ENCODE results near the gene L3MBTL4. TPM values are rescaled to one million over a fixed set of nuclear protein-coding genes. Genes with fewer than 3 reads are reported as not detected.
"Not testable (repeated sequence)": the region's sequence is repeated elsewhere in the genome, so short reads cannot be mapped to it uniquely, and the experiment has no call there.

The L3MBTL4 gene
- polyA plus RNA-seq, 1 donor from 2014 or later: 0.61 TPM

DNA sequence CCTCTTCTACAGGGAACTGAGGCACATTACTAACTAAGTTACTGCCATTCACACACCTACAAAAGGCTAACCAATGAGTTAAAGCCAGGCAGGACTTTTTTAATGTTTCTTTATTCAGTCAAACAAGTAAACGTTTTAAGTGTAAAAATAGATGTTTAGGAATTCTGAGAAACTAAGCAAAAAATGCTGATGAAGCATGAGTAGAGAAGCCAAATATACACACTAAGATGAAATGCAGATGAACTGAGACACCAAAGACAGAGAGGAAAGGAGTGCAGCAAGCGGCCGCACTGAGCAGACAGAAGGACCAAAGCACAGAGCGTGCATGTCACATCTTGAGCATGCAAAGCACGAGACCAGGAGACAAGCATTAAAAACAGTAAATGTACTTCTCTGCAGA is 17.9 kb downstream of the L3MBTL4 start:
- no peaks in the 10 kb centered on the region for H3K27me3 Mint-ChIP-seq
- peaks cover 0 to 2% (median 0%) of the 10 kb centered on the region in 3 donors for H3K4me1 Mint-ChIP-seq
- no peaks in the 10 kb centered on the region for H3K36me3 Mint-ChIP-seq
- H3K9me3 Mint-ChIP-seq: peaks cover 1 to 10% (median 2%) of the 10 kb centered on the region in 3 donors
- no peak overlapping the region for H3K27ac Mint-ChIP-seq
- H3K4me3 Mint-ChIP-seq: no peak overlapping the region

DNA sequence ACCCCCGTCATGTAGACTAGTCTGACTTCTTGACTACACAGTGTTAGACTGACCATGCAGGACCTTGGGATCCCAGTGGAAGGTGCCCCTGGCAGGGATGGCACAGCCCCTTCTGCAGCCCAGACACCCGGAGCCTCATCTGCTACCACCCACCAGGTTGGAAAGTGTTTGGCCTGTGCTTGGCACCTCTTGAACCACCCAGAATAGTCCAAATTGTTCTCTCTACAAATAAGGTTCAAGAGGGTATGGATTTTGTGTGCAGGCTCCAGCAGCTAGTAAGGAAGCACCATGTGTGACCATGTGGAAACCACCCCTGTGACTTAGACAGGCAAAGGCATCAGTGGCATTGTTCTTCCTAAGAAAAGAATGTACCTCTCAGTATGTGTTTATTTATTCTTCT is 18.4 kb downstream of the L3MBTL4 start:
- H3K9me3 Mint-ChIP-seq: peaks cover 1 to 15% (median 5%) of the 10 kb centered on the region in 3 donors
- H3K27me3 Mint-ChIP-seq: no peaks in the 10 kb centered on the region
- H3K27ac Mint-ChIP-seq: no peak overlapping the region
- peaks cover 0 to 2% (median 0%) of the 10 kb centered on the region in 3 donors for H3K4me1 Mint-ChIP-seq
- H3K36me3 Mint-ChIP-seq: no peaks in the 10 kb centered on the region
- no peak overlapping the region for H3K4me3 Mint-ChIP-seq

GRCh38 chr18:6389005-6389404 is 25.7 kb downstream of the L3MBTL4 start:
- Mint-ChIP-seq H3K27me3 (no peaks in the 10 kb centered on the region), H3K36me3 (peaks cover 1% of the 10 kb centered on the region), H3K4me3 (no peak overlapping the region), H3K4me1 (no peaks in the 10 kb centered on the region), H3K9me3 (peaks cover 1 to 30% (median 4%) of the 10 kb centered on the region in 3 donors), H3K27ac (no peak overlapping the region)

- no peaks in the 10 kb centered on the region for H3K27me3 Mint-ChIP-seq
- no peak overlapping the region for H3K4me3 Mint-ChIP-seq
- H3K27ac Mint-ChIP-seq: no peak overlapping the region
- H3K36me3 Mint-ChIP-seq: peaks cover 1% of the 10 kb centered on the region
- H3K9me3 Mint-ChIP-seq: peaks cover 0 to 14% (median 5%) of the 10 kb centered on the region in 3 donors
- no peaks in the 10 kb centered on the region for H3K4me1 Mint-ChIP-seq
Measured at GRCh38 chr18:6382963-6383362, 31.7 kb downstream of the L3MBTL4 start.

- H3K27ac Mint-ChIP-seq, H3K36me3 Mint-ChIP-seq, H3K4me3 Mint-ChIP-seq, H3K4me1 Mint-ChIP-seq, H3K27me3 Mint-ChIP-seq: not testable (repeated sequence)
- peaks cover 5 to 13% (median 7%) of the 10 kb centered on the region in 3 donors for H3K9me3 Mint-ChIP-seq
Measured at GRCh38 chr18:6377473-6377872, 37.2 kb downstream of the L3MBTL4 start.

DNA sequence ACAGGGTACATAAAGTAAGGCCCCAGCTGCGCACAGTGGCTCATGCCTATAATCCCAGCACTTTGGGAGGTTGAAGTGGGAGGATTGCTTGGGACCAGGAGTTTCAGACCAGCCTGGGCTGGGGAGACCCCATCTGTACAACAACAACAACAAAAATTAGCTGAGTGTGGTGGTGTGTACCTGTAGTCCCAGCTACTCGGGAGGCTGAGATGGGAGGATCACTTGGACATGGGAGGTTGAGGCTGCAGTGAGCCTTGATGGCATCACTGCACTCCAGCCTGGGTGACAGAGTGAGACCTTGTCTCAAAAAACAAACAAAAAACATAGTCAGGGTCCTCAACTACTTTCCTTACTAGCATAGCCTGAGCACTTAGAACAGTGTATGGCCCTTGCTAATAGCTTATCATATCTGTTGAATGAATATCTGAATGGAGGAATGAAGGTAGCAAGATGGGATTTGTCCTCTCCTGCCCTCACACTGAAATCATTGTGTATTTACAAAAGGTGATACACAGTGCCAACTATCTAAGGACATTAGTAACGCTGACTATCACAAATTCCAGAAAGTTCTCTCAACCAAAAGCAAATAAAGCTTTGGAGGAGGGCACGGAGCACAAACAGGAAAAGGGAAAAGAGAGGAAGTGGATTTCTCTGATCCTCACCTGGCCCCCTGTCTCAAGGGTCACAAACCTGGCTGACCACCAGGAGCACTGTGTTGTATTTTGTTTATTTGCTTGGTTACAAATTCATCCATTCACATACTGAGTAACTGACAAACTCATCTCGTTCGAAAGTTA is 38.1 kb downstream of the L3MBTL4 start:
- H3K36me3 Mint-ChIP-seq: no peaks in the 10 kb centered on the region
- no peaks in the 10 kb centered on the region for H3K4me1 Mint-ChIP-seq
- H3K27me3 Mint-ChIP-seq: no peaks in the 10 kb centered on the region
- H3K9me3 Mint-ChIP-seq: peaks cover 5 to 17% (median 5%) of the 10 kb centered on the region in 3 donors
- H3K4me3 Mint-ChIP-seq: no peak overlapping the region
- no peak overlapping the region for H3K27ac Mint-ChIP-seq

DNA sequence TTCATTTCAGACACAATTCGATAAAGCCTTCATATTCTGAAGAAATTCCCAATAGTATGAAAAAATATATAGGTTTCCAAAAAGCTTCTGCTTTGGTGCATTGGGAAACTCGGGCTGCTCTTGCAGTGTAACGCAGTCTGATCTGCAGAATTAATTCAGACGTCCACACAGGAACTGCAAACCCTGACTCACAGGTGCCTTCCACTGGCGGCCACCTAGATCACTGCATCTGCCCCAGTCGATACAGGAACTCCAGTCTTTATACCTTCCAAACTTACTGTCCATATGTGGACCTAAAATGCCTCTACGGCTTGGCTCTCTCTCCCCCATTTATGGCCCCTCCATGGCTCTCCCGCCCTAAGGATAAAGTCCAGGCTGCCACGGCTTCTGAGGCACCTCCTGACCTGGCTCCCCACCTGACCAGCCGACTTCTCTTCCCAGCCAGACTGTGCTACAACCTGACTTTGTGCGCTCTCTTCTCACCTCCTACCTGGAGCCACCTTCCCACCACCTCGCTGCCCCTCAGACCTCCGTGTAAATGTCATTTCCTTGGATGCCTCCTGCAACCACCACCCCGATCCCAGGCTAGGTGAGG is 39.7 kb downstream of the L3MBTL4 start:
- Mint-ChIP-seq H3K9me3 (peaks cover 5 to 14% (median 5%) of the 10 kb centered on the region in 3 donors), H3K4me3 (no peak overlapping the region), H3K27ac (no peak overlapping the region), H3K4me1 (no peaks in the 10 kb centered on the region), H3K27me3 (no peaks in the 10 kb centered on the region), H3K36me3 (no peaks in the 10 kb centered on the region)

GRCh38 chr18:6374340-6374739 is 40.4 kb downstream of the L3MBTL4 start:
- H3K27me3 Mint-ChIP-seq: no peaks in the 10 kb centered on the region
- H3K4me3 Mint-ChIP-seq: no peak overlapping the region
- peaks cover 0 to 2% (median 0%) of the 10 kb centered on the region in 3 donors for H3K4me1 Mint-ChIP-seq
- no peaks in the 10 kb centered on the region for H3K36me3 Mint-ChIP-seq
- peak overlapping the region in 1 of 3 donors; percentile 19 for H3K27ac Mint-ChIP-seq
- peaks cover 3 to 13% (median 5%) of the 10 kb centered on the region in 3 donors for H3K9me3 Mint-ChIP-seq

- Mint-ChIP-seq H3K27me3 (no peaks in the 10 kb centered on the region), H3K27ac (no peak overlapping the region), H3K4me3 (no peak overlapping the region), H3K9me3 (peaks cover 3 to 15% (median 5%) of the 10 kb centered on the region in 3 donors), H3K4me1 (peaks cover 0 to 3% (median 0%) of the 10 kb centered on the region in 3 donors), H3K36me3 (no peaks in the 10 kb centered on the region)
Measured at GRCh38 chr18:6373187-6373586, 41.5 kb downstream of the L3MBTL4 start.

- H3K36me3 Mint-ChIP-seq: no peaks in the 10 kb centered on the region
- no peak overlapping the region for H3K27ac Mint-ChIP-seq
- peaks cover 0 to 3% (median 0%) of the 10 kb centered on the region in 3 donors for H3K4me1 Mint-ChIP-seq
- no peaks in the 10 kb centered on the region for H3K27me3 Mint-ChIP-seq
- peaks cover 0 to 15% (median 5%) of the 10 kb centered on the region in 3 donors for H3K9me3 Mint-ChIP-seq
- no peak overlapping the region for H3K4me3 Mint-ChIP-seq
Measured at GRCh38 chr18:6370886-6371635, 43.6 kb downstream of the L3MBTL4 start.

DNA sequence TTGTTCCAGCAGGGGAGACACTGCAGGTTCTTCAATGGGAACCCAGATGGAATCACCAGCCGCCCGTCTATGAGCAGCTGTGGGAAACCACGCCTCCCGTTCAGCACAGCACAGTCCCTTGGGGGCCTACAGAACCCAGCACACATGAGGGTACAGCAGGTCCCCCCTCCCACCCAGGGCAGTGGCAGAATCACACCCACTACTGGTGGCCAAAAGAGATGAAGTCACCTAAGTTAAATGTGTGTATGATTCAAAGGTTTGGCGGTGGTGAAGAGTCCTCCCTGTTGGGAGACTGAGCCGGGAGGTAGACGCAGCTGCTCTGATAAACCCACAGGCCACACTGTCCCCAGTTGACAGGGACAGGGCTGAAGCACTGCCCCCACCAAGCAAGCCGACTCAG is 44.3 kb downstream of the L3MBTL4 start:
- no peaks in the 10 kb centered on the region for H3K36me3 Mint-ChIP-seq
- H3K4me3 Mint-ChIP-seq: no peak overlapping the region
- no peak overlapping the region for H3K27ac Mint-ChIP-seq

GRCh38 chr18:6368017-6368416 is 46.7 kb downstream of the L3MBTL4 start:
- H3K9me3 Mint-ChIP-seq: peaks cover 0 to 12% (median 3%) of the 10 kb centered on the region in 3 donors
- no peak overlapping the region for H3K27ac Mint-ChIP-seq
- peaks cover 0 to 3% (median 2%) of the 10 kb centered on the region in 3 donors for H3K4me1 Mint-ChIP-seq
- no peaks in the 10 kb centered on the region for H3K36me3 Mint-ChIP-seq
- no peak overlapping the region for H3K4me3 Mint-ChIP-seq
- no peaks in the 10 kb centered on the region for H3K27me3 Mint-ChIP-seq

More for the DNA sequence above, 44.3 kb downstream of the L3MBTL4 start:
- peaks cover 0 to 3% (median 0%) of the 10 kb centered on the region in 3 donors for H3K4me1 Mint-ChIP-seq
- H3K9me3 Mint-ChIP-seq: peaks cover 0 to 15% (median 5%) of the 10 kb centered on the region in 3 donors
- H3K27me3 Mint-ChIP-seq: no peaks in the 10 kb centered on the region

DNA sequence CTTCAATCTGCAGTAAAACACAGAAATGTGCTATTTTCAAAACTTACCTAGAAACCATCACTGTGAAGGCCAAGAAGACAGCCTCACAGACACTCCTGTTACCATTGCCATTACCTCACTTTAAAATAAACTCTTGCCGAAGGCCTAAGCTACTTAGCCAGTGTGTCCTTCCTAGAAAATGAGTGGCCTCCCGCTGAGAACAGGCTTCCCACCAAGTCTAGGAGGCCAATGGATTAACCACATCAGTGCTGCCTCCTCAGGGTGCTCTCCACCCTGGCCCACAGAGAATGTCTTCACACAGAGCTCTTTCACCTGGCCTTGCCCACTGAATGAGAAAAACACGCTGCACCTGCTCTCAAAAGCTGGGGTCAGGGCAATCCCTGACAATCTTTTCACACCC is 47.5 kb downstream of the L3MBTL4 start:
- Mint-ChIP-seq H3K27me3 (no peaks in the 10 kb centered on the region), H3K9me3 (peaks cover 0 to 7% (median 3%) of the 10 kb centered on the region in 3 donors), H3K4me3 (no peak overlapping the region), H3K36me3 (no peaks in the 10 kb centered on the region), H3K4me1 (peaks cover 0 to 3% (median 2%) of the 10 kb centered on the region in 3 donors), H3K27ac (no peak overlapping the region)

- Mint-ChIP-seq H3K4me3 (no peak overlapping the region), H3K27me3 (no peaks in the 10 kb centered on the region), H3K4me1 (peaks cover 0 to 3% (median 2%) of the 10 kb centered on the region in 3 donors), H3K36me3 (no peaks in the 10 kb centered on the region), H3K27ac (no peak overlapping the region), H3K9me3 (peaks cover 0 to 5% (median 3%) of the 10 kb centered on the region in 3 donors)
Measured at GRCh38 chr18:6366776-6367175, 47.9 kb downstream of the L3MBTL4 start.

- Mint-ChIP-seq H3K9me3 (peaks cover 0 to 5% (median 3%) of the 10 kb centered on the region in 3 donors), H3K27ac (no peak overlapping the region)
Measured at GRCh38 chr18:6365385-6365784, 49.3 kb downstream of the L3MBTL4 start.

More at GRCh38 chr18:6365385-6365784, 49.3 kb downstream of the L3MBTL4 start:
- no peak overlapping the region for H3K4me3 Mint-ChIP-seq
- no peaks in the 10 kb centered on the region for H3K36me3 Mint-ChIP-seq
- H3K4me1 Mint-ChIP-seq: peaks cover 0 to 3% (median 2%) of the 10 kb centered on the region in 3 donors
- no peaks in the 10 kb centered on the region for H3K27me3 Mint-ChIP-seq

Measured in IgD-negative memory B cell (primary cell).